Measurements from ENCODE around the gene BBS12.

BBS12 gene

GRCh38 chr4:122715221-122715620 lies 17.3 kb upstream of the BBS12 start:
- no peak for DNase-seq (ENCODE audit: low read depth)

GRCh38 chr4:122716825-122717448 lies 15.6 kb upstream of the BBS12 start:
- no peak for DNase-seq (ENCODE audit: low read depth)

GRCh38 chr4:122718281-122718680 lies 14.2 kb upstream of the BBS12 start:
- no peak for DNase-seq (ENCODE audit: low read depth)

GRCh38 chr4:122722256-122722655 lies 10.2 kb upstream of the BBS12 start:
- DNase-seq (ENCODE audit: low read depth) = no peak

- DNase-seq (ENCODE audit: low read depth) = no peak
Observed at GRCh38 chr4:122728856-122729255, 3.6 kb upstream of the BBS12 start.

- DNase-seq (ENCODE audit: low read depth) = no peak
Observed at GRCh38 chr4:122731676-122732075, 828 bp upstream of the BBS12 start.

- DNase-seq (ENCODE audit: low read depth) = no peak
Observed at GRCh38 chr4:122733787-122734120, 1.2 kb downstream of the BBS12 start.

GRCh38 chr4:122739174-122739573 lies 6.7 kb downstream of the BBS12 start:
- DNase-seq (ENCODE audit: low read depth) = no peak

- no peak for DNase-seq (ENCODE audit: low read depth)
Observed at GRCh38 chr4:122742933-122743829, 10.7 kb downstream of the BBS12 start.

GRCh38 chr4:122744229-122744628 lies 11.7 kb downstream of the BBS12 start:
- no peak for DNase-seq (ENCODE audit: low read depth)

- DNase-seq (ENCODE audit: low read depth) = no peak
Observed at GRCh38 chr4:122746485-122746965, 14.0 kb downstream of the BBS12 start.

- no peak for DNase-seq (ENCODE audit: low read depth)
Observed at GRCh38 chr4:122747068-122747467, 14.6 kb downstream of the BBS12 start.

GRCh38 chr4:122747883-122748282 lies 15.4 kb downstream of the BBS12 start:
- no peak for DNase-seq (ENCODE audit: low read depth)

- no peak for DNase-seq (ENCODE audit: low read depth)
Observed at GRCh38 chr4:122749704-122750454, 17.4 kb downstream of the BBS12 start.

GRCh38 chr4:122755675-122756074 lies 23.2 kb downstream of the BBS12 start:
- DNase-seq (ENCODE audit: low read depth) = no peak

- no peak for DNase-seq (ENCODE audit: low read depth)
Observed at GRCh38 chr4:122758033-122758432, 25.5 kb downstream of the BBS12 start.

GRCh38 chr4:122759639-122760310 lies 27.3 kb downstream of the BBS12 start:
- DNase-seq (ENCODE audit: low read depth) = no peak

- DNase-seq (ENCODE audit: low read depth) = no peak
Observed at GRCh38 chr4:122762520-122762919, 30.0 kb downstream of the BBS12 start.

- no peak for DNase-seq (ENCODE audit: low read depth)
Observed at GRCh38 chr4:122762966-122763716, 30.6 kb downstream of the BBS12 start.

GRCh38 chr4:122764071-122764820 lies 31.7 kb downstream of the BBS12 start:
- no peak for DNase-seq (ENCODE audit: low read depth)

GRCh38 chr4:122764821-122765215 lies 32.3 kb downstream of the BBS12 start:
- no peak for DNase-seq (ENCODE audit: low read depth)
